GM12891 (cell line): ENCODE results near the gene TSKU. TPM values are rescaled to one million over a fixed set of nuclear protein-coding genes. Genes with fewer than 3 reads are reported as not detected.
"Not testable (repeated sequence)": the region's sequence is repeated elsewhere in the genome, so short reads cannot be mapped to it uniquely, and the experiment has no call there.

Experiments used
- DNase-seq: peaks from one replicate; pipeline ENCODE4 v3.0.0; 2011; ENCODE audit warnings: low spot score; ENCODE audit not compliant: insufficient read length
- FAIRE-seq: peaks from 2 replicates; lab custom pipeline; 2011; peaks lifted over from hg19 to GRCh38; lab: Jason Lieb, UNC
- PAX5 ChIP-seq: IDR thresholded peaks from 2 replicates; pipeline ENCODE4 v1.6.1; 2011; ENCODE audit warnings: low read length, moderate library complexity, mild to moderate bottlenecking; ENCODE audit not compliant: insufficient read depth, severe bottlenecking
- POLR2A ChIP-seq: IDR thresholded peaks from 2 replicates; pipeline ENCODE4 v1.6.1; 2011; ENCODE audit warnings: low read depth, low read length, control low read depth
- POLR2AphosphoS5 ChIP-seq: IDR thresholded peaks from 2 replicates; pipeline ENCODE4 v1.6.1; 2011; ENCODE audit warnings: low read depth, low read length, control low read depth
- POU2F2 ChIP-seq: IDR thresholded peaks from 2 replicates; pipeline ENCODE4 v1.6.1; 2011; ENCODE audit warnings: low read depth, mild to moderate bottlenecking, control low read depth, low read length, moderate library complexity
- SPI1 ChIP-seq: IDR thresholded peaks from 2 replicates; pipeline ENCODE4 v1.6.1; 2011; ENCODE audit warnings: low read depth, low read length, control low read depth
- TAF1 ChIP-seq: IDR thresholded peaks from 2 replicates; pipeline ENCODE4 v1.6.1; 2011; ENCODE audit warnings: low read depth, low read length, control low read depth
- polyA plus RNA-seq: library from polyadenylated mRNA; unstranded; fragments of >200 nt; gene quantifications from one replicate; pipeline ENCODE4 v1.2.1, GENCODE V29; 2012; ENCODE audit warnings: low read depth, missing spikeins, inconsistent platforms; ENCODE audit not compliant: missing spikeins

Gene TSKU, protein sequence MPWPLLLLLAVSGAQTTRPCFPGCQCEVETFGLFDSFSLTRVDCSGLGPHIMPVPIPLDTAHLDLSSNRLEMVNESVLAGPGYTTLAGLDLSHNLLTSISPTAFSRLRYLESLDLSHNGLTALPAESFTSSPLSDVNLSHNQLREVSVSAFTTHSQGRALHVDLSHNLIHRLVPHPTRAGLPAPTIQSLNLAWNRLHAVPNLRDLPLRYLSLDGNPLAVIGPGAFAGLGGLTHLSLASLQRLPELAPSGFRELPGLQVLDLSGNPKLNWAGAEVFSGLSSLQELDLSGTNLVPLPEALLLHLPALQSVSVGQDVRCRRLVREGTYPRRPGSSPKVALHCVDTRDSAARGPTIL
- polyA plus RNA-seq, result 0.62 TPM

DNA sequence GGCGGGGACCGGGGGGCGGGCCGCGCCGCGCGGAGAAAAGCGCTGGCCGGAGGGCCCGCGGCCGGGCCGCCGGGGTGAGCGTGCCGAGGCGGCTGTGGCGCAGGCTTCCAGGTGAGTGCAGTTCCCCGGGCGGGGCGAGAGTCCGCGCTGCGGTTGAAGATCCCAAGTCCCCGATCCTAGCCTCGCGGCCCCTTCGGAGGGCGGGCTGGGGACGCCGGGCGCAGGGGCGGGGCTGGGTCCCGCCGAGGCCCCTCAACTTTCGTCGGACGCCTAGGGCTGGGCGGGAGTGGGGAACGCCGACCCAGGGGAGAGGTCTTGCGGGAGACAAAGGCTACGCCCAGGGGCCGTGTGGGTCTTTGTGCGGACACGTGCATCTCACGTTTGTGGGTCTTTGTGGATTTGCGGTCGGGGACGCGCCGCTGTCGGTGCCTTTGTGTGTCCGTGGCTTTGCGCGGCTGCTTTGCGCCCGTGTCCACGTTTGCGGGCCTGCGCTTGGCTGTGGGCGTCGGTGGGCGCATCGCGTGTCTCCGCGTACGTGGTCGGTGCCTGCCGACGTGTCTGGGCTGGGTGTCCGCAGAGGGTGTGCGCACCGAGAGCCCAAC lies at the start of gene TSKU:
Gene TSKU, plus strand, starts transcription at position 63 of the 602 bp plus-strand sequence. CDS start 12,261 bp downstream, outside the sequence.
- FAIRE-seq, result no peak
- peak; percentile 70 for DNase-seq
- TF ChIP-seq POLR2AphosphoS5 (no peak), POU2F2 (no peak), SPI1 (no peak), POLR2A (no peak), PAX5 (no peak), TAF1 (no peak)

DNA sequence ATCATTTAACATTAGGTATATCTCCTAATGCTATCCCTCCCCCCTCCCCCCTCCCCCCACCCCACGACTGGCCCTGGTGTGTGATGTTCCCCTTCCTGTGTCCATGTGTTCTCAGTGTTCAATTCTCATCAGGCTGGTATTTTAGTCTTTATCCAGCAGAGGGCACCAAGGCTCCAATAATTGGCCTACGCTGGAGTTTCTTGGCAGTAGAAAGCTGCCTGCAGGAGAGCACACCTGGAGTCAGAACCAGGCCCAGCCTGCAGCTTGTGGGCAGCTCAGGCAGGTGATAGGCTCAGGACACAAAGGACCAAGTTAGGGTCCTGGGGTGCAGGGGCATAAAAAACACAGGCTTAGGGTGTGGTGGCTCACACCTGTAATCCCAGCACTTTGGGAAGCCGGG lies 49.2 kb upstream of the TSKU start:
- not testable (repeated sequence) for DNase-seq

DNA sequence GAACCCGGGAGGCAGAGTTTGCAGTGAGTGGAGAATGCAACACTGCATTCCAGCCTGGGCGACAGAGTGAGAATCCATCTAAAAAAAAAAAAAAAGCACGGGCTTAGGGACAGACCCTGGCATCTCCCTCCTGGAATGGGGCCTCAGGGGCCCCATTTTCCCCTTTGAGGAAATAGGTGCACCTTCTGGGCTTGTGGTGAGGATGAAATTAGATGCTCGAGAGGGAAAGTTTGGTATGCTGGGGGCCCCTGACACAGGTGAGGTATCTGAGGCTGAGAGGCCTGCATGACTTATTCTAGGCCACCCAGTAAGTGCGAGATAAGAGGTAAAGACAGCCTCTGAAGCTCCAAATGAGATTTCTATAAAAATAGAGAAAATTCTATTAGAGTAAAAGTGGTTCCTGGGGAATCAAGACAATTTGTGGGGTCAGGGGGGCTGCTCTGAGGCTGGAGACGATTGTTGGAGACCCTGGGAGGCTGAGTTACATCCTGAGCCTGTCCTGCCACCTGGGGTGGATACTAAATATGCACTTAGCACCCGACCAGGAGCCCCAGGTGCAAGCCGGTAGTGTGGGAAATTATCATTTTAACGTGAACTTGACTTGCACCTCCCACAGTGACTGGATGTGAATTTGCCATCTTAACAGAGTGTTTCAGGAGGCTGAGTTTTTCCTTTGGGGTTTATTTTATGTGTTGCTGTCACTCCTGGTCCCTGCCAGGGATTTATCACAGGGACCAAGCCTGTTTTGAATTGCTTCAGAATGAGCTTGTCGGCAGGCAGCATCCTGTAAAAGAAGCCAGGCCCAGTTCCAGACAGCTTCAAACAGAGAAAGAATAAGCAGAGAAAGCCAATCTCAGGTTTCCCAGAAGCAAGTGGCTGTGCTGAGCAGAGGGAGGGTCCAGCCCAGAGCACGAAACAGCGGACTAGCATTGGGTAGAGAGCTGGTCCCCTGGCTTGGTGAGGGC lies 48.4 kb upstream of the TSKU start:
- TF ChIP-seq POLR2AphosphoS5 (no peak), PAX5 (no peak), SPI1 (no peak), POLR2A (no peak), POU2F2 (no peak), TAF1 (no peak)
- DNase-seq (no peak), FAIRE-seq (no peak)

More for the DNA sequence above, 49.2 kb upstream of the TSKU start:
- FAIRE-seq, result not testable (repeated sequence)

DNA sequence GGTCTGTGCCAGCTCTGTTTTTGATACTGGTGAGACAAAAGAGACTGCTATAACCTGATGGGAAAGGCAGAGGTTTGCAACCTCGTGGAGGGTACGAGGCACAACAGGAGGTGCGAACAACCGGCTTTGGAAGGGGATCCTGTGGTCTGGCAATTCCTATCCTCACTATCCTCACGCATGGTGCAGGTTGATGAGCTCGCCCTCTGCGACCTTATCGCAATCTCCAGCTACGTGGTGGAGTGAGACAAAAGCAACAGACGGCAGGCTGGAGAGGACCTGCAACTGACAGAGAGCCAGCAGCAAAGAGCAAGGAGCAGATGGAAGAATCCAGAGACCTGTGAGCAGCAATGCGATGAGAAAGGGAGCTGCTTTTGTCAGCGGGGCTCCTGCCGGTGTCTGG lies 47.3 kb upstream of the TSKU start:
- TF ChIP-seq POU2F2 (no peak), TAF1 (no peak), PAX5 (no peak), POLR2AphosphoS5 (no peak), SPI1 (no peak), POLR2A (no peak)
- no peak for DNase-seq
- no peak for FAIRE-seq

DNA sequence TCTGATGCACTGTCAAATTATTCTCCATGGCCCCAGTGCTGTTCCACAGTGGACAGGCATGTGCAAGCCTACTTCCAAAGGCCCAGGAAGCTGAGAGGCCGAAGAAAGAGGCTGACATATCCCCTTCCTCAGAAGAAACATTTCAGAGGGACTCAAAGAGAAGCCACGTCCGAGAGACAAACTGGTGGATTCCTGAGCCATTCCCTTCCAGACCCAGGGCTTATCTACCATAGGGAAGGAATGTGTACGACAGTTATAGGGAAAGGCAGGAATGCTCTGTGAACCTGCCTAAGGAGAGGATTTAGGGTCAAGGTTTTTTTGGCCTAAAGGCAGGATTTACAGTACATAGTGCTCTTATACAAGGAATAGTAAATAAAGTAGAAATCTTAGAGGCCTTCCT lies 46.9 kb upstream of the TSKU start:
- DNase-seq, result no peak
- TF ChIP-seq TAF1 (no peak), PAX5 (no peak), POU2F2 (no peak), POLR2AphosphoS5 (no peak), SPI1 (no peak), POLR2A (no peak)
- no peak for FAIRE-seq

DNA sequence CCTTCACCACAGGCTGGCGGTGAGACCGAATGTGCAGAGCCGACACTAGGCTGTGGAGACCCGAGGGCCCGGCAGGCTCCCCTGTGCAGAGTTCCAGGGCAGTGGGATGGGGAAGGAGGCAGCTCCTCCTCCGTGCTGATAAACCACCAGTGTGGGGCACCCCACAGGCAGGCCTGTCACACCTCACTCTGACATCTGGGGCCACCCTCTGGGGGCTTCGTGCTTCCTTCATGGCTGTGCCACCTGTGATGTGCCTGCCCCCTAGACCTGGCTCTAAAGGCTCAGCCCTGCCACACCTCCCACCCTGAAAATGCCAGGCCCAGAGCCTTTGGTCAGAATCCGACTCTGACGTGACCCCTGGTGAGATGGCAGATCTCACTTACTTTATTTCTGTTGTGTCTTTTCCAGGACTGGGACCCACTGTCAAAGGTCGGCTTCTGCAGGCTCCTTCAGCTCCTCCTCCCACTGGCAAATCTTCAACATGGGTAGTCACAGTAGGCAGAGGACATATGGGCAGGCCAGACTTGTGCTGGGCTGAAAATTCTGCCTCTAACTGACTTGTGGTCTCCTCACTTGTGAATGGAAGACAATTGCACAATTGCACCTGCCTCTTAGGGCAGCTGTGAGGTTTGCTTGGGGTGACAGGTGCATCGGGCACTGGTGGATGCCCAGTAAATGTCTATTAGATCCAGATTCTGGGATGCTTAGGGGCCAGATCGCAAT lies 46.2 kb upstream of the TSKU start:
- FAIRE-seq, result no peak
- TF ChIP-seq POU2F2 (no peak), SPI1 (no peak), PAX5 (no peak), POLR2A (no peak), TAF1 (no peak), POLR2AphosphoS5 (no peak)
- DNase-seq, result no peak

DNA sequence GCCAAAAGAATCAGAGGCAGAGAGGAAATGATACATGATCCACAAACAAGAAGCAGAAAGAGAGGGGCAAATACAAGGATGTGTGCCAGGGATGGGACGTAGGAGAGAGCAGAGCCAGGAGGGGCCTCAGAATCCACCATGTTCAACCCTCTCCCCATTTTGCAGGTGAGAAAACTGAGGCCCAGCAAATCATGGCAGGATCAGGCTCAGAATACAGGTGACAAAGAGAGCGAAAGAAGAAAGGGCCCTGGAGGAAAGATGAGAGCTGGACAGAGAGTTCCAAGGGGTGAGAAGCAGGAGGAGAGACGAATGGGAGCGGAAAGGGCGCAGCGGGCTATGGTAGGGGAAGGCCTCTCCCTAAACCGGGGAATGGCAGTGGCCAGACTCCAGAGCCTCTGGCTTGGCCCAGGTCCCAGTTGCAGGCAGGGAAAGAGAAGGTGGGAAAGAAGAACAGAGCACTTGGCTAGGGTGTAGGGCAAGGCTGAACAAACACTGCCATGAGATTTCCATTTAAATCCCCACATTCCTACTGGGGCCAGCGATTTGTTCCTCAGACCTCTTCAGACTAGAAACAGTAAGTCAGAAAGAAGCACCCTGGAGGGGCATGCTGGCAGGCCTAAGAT lies 44.4 kb upstream of the TSKU start:
- no peak for FAIRE-seq
- TF ChIP-seq PAX5 (no peak), POU2F2 (no peak), SPI1 (no peak), TAF1 (no peak), POLR2AphosphoS5 (no peak), POLR2A (no peak)
- DNase-seq, result no peak

DNA sequence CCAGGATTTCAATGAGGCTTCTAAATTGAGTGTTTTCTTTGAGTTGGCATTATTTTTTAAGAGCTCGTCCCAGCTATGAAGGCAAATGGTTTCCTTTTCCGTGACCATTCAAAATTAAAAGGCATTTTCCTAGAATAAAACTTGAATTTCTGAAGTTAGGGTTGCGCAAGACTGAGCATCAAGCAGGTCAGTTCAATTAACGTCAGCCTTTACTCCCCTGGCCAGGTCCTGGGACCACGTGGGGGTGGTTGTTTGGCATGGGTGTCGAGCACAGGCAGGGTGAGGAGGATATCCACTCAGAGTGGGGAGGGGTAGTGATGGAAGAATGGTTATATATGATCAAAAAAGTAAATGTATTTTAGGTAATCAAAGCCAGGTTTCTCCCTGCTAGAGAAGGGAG lies 43.4 kb upstream of the TSKU start:
- no peak for DNase-seq
- FAIRE-seq, result no peak
- TF ChIP-seq POLR2AphosphoS5, result no peak

DNA sequence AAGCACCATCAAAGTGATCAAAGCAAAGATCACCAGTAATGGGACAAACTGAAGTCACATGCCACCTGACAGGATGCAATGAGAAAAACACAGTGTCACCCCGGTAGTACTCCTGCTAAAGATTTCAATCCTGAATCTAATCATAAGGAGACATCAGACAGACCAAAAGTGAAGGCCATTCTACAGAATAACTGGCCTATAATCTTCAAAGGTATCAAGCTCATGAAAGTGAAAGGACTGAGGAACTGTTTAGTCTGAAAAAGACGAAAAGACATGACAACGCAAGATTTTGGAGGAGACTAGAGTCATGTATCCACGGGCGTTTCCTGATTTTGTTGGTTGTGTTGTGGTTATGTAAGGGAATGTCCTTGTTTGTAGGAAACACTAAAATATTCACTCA lies 42.4 kb upstream of the TSKU start:
- TF ChIP-seq TAF1 (no peak), POU2F2 (no peak), PAX5 (no peak), POLR2AphosphoS5 (no peak), POLR2A (no peak), SPI1 (no peak)
- DNase-seq (no peak), FAIRE-seq (no peak)
